CD4-positive, alpha-beta T cell treated with Interleukin-15 for 1 hour (primary cell): ENCODE data around the gene ZYG11B.
"Not testable (repeated sequence)": the region's sequence is repeated elsewhere in the genome, so short reads cannot be mapped to it uniquely, and the experiment has no call there.

ENCODE experiments used
- DNase-seq: peaks from one replicate; pipeline ENCODE4 v3.0.0-alpha.2; 2020

Gene ZYG11B

GRCh38 chr1:52707927-52708655, 18.2 kb upstream of the ZYG11B start:
- no peak for DNase-seq

GRCh38 chr1:52709016-52709415, 17.2 kb upstream of the ZYG11B start:
- no peak for DNase-seq

GRCh38 chr1:52713590-52713989, 12.7 kb upstream of the ZYG11B start:
- no peak for DNase-seq

GRCh38 chr1:52715296-52715695, 11.0 kb upstream of the ZYG11B start:
- DNase-seq = not testable (repeated sequence)

- no peak for DNase-seq
Measured at GRCh38 chr1:52723260-52723659, 3.0 kb upstream of the ZYG11B start.

- no peak for DNase-seq
Measured at GRCh38 chr1:52725903-52726264, 369 bp upstream of the ZYG11B start.

- DNase-seq = no peak
Measured at GRCh38 chr1:52727114-52727586, 897 bp downstream of the ZYG11B start.

- DNase-seq = no peak
Measured at GRCh38 chr1:52727956-52728656, 1.9 kb downstream of the ZYG11B start.

GRCh38 chr1:52733368-52733767, 7.1 kb downstream of the ZYG11B start:
- no peak for DNase-seq

GRCh38 chr1:52735371-52735770, 9.1 kb downstream of the ZYG11B start:
- not testable (repeated sequence) for DNase-seq

- no peak for DNase-seq
Measured at GRCh38 chr1:52738148-52738547, 11.9 kb downstream of the ZYG11B start.

- DNase-seq = no peak
Measured at GRCh38 chr1:52738893-52739292, 12.6 kb downstream of the ZYG11B start.

GRCh38 chr1:52739699-52740467, 13.6 kb downstream of the ZYG11B start:
- DNase-seq = no peak

- DNase-seq = no peak
Measured at GRCh38 chr1:52741259-52741658, 15.0 kb downstream of the ZYG11B start.

GRCh38 chr1:52746189-52746588, 19.9 kb downstream of the ZYG11B start:
- no peak for DNase-seq

GRCh38 chr1:52747450-52747849, 21.2 kb downstream of the ZYG11B start:
- no peak for DNase-seq

GRCh38 chr1:52748119-52748518, 21.9 kb downstream of the ZYG11B start:
- no peak for DNase-seq

- DNase-seq = not testable (repeated sequence)
Measured at GRCh38 chr1:52749496-52749895, 23.2 kb downstream of the ZYG11B start.

- DNase-seq = not testable (repeated sequence)
Measured at GRCh38 chr1:52750139-52750538, 23.9 kb downstream of the ZYG11B start.

GRCh38 chr1:52751589-52752483, 25.6 kb downstream of the ZYG11B start:
- no peak for DNase-seq

- no peak for DNase-seq
Measured at GRCh38 chr1:52752484-52752826, 26.2 kb downstream of the ZYG11B start.

GRCh38 chr1:52753169-52753568, 26.9 kb downstream of the ZYG11B start:
- no peak for DNase-seq

- DNase-seq = no peak
Measured at GRCh38 chr1:52756020-52756419, 29.8 kb downstream of the ZYG11B start.
